Endothelial cell of umbilical vein (primary cell): Measurements from ENCODE around the gene RAI1. TPM values are rescaled to one million over a fixed set of nuclear protein-coding genes. Genes with fewer than 3 reads are reported as not detected.

Source experiments
- BruUV-seq: library from RNA; stranded (reverse); fragments of 400-500 nt; replicated peaks from 2 replicates; lab custom pipeline; 2021; lab: Mats Ljungman, UMichigan
- CTCF ChIA-PET: fragments of 300-600, 350-600 bp; sonication (Branson Sonifier 250); formaldehyde crosslinking; loops from one replicate; lab custom pipeline; 2021; ENCODE audit warnings: antibody characterized with exemption, inconsistent platforms; lab: Charles Lee
- POLR2A ChIA-PET: fragments of 300-600, 350-600 bp; sonication (Branson Sonifier 250); formaldehyde crosslinking; loops from one replicate; lab custom pipeline; 2021; ENCODE audit warnings: antibody characterized with exemption, inconsistent platforms; lab: Charles Lee
- DNase-seq: peaks from one replicate; pipeline ENCODE4 v3.0.0-alpha.2; 2011; ENCODE audit warnings: low read depth, low spot score
- FAIRE-seq: peaks from 2 replicates; lab custom pipeline; 2011; peaks lifted over from hg19 to GRCh38; lab: Jason Lieb, UNC
- H2AFZ ChIP-seq: 2 replicates; pipeline ENCODE4 v1.6.0; 2012; ENCODE audit warnings: low read depth, low read length, control low read depth, inconsistent platforms
- H3K27ac ChIP-seq: 2 replicates; pipeline ENCODE4 v1.5.1; 2011; ENCODE audit warnings: low read depth, mild to moderate bottlenecking, control low read depth, low read length, moderate library complexity; ENCODE audit not compliant: insufficient read depth
- H3K27me3 ChIP-seq, 2 experiments: 2 replicates each; pipeline versions ENCODE4 v1.6.0 to v1.6.1; 2011; ENCODE audit warnings: low read length in 2 of 2, mixed read lengths in 1 of 2; ENCODE audit not compliant: control insufficient read depth in 2 of 2, insufficient read depth in 2 of 2
- H3K36me3 ChIP-seq, 2 experiments: 2 replicates in 1 of 2; 3 replicates in 1 of 2; pipeline ENCODE4 v1.5.1; 2011; ENCODE audit warnings: low read length in 2 of 2, mild to moderate bottlenecking in 1 of 2, moderate library complexity in 1 of 2; ENCODE audit not compliant: control insufficient read depth in 2 of 2, insufficient read depth in 2 of 2; ENCODE audit errors: extremely low read depth in 1 of 2
- H3K4me1 ChIP-seq: 3 replicates; pipeline ENCODE4 v1.5.1; 2011; ENCODE audit warnings: mild to moderate bottlenecking, low read length; ENCODE audit not compliant: control insufficient read depth, insufficient read depth; ENCODE audit errors: extremely low read depth
- H3K4me2 ChIP-seq: 2 replicates; pipeline ENCODE4 v1.6.1; 2011; ENCODE audit warnings: low read length, control low read depth, mixed read lengths; ENCODE audit not compliant: insufficient read depth
- H3K4me3 ChIP-seq, 3 experiments: fragments of 200-600 bp in 1 of 3; sonication (generic), shearing (Covaris generic) in 1 of 3; replicated peaks in 1 of 3; 2 replicates each; pipeline ENCODE4 v1.5.1; 2011 to 2016; ENCODE audit warnings: control low read depth in 3 of 3, low read length in 3 of 3, mild to moderate bottlenecking in 2 of 3, inconsistent platforms in 1 of 3, low read depth in 1 of 3, moderate library complexity in 1 of 3; ENCODE audit not compliant: insufficient read depth in 1 of 3
- H3K79me2 ChIP-seq: 2 replicates; pipeline ENCODE4 v1.6.0; 2012; ENCODE audit warnings: low read length, inconsistent platforms; ENCODE audit not compliant: control insufficient read depth, insufficient read depth
- H3K9ac ChIP-seq: replicated peaks from 2 replicates; pipeline ENCODE3; 2011; ENCODE audit warnings: low read length, control low read depth; ENCODE audit not compliant: insufficient read depth; ENCODE audit errors: extremely low read depth
- H3K9me1 ChIP-seq: replicated peaks from 3 replicates; pipeline ENCODE4 v1.6.0; 2011; ENCODE audit warnings: mild to moderate bottlenecking, low read length; ENCODE audit not compliant: control insufficient read depth, insufficient read depth; ENCODE audit errors: extremely low read depth
- H3K9me3 ChIP-seq: replicated peaks from 2 replicates; pipeline ENCODE4 v1.5.1; 2012; ENCODE audit warnings: low read length, inconsistent platforms; ENCODE audit not compliant: control insufficient read depth, insufficient read depth
- H4K20me1 ChIP-seq: replicated peaks from 2 replicates; pipeline ENCODE3; 2011; ENCODE audit warnings: mild to moderate bottlenecking, low read length; ENCODE audit not compliant: control insufficient read depth, insufficient read depth; ENCODE audit errors: extremely low read depth
- CTCF ChIP-seq, 2 donors: IDR thresholded peaks; 1 replicate in 1 of 2; 2 replicates in 1 of 2; pipeline ENCODE4 v1.5.1; 2011; ENCODE audit warnings: low read length in 2 of 2, mild to moderate bottlenecking in 2 of 2, moderate library complexity in 2 of 2, control low read depth in 1 of 2, inconsistent platforms in 1 of 2, low read depth in 1 of 2; ENCODE audit not compliant: insufficient read depth in 1 of 2; ENCODE audit errors: extremely low read depth in 1 of 2
- EZH2 ChIP-seq: IDR thresholded peaks from 2 replicates; pipeline ENCODE4 v1.6.1; 2012; ENCODE audit warnings: borderline replicate concordance, low read depth, mild to moderate bottlenecking, moderate library complexity, low read length, inconsistent platforms; ENCODE audit not compliant: severe bottlenecking
- POLR2AphosphoS5 ChIP-seq: IDR thresholded peaks from 2 replicates; pipeline ENCODE4 v1.6.1; 2012; ENCODE audit warnings: low read depth, mild to moderate bottlenecking, control low read depth, low read length, moderate library complexity; ENCODE audit not compliant: insufficient read depth
- dilution Hi-C: fragments of 300-500 bp; cut with MboI; formaldehyde crosslinking; loops from one replicate; pipeline ENCODE4 v1.15.0; 2019; ENCODE audit warnings: low sequenced_read_pairs; ENCODE audit not compliant: extremely low pct_ligation_motif_present
- intact Hi-C: fragments of 100-400 bp; cut with micrococcal nuclease; formaldehyde crosslinking; loops from one replicate; pipeline ENCODE4 v1.10.0; 2022
- polyA plus RNA-seq, 4 experiments: library from polyadenylated mRNA; depleted of rRNA in 3 of 4; stranded (reverse) in 3 of 4; unstranded in 1 of 4; fragments of >200 nt; gene quantifications; 2 replicates each; pipeline versions ENCODE4 v1.2.1 to v1.2.3, GENCODE V29; 2011 to 2012; ENCODE audit warnings: missing spikeins in 1 of 4
- total RNA-seq: library from RNA; stranded (reverse); gene quantifications from 2 replicates; pipeline ENCODE4 v1.2.3, GENCODE V29; 2021

Gene RAI1
- total and polyA plus RNA-seq, 2 donors (not counting 3 experiments of a cell fraction or from before 2014, with no cell fraction given): 7.8 to 43.3 TPM

GRCh38 chr17:17812211-17813054, 131.2 kb downstream of the RAI1 start:
- Histone ChIP-seq H3K27me3 (no peaks in the 10 kb centered on the region), H3K9me3 (no peaks in the 10 kb centered on the region), H3K79me2 (no peaks in the 10 kb centered on the region), H3K4me2 (no peak overlapping the region), H4K20me1 (no peaks in the 10 kb centered on the region), H3K4me3 (no peak overlapping the region), H3K9ac (no peak overlapping the region), H3K4me1 (peaks cover 3% of the 10 kb centered on the region), H3K36me3 (peaks cover 12 to 26% of the 10 kb centered on the region in 2 experiments), H2AFZ (no peak overlapping the region), H3K27ac (no peak overlapping the region), H3K9me1 (no peaks in the 10 kb centered on the region)
- ChIA-PET CTCF (interaction anchor here (0.6 to 8.9 kb wide), 13 partner anchors 9 to 221 kb away, joined by 3 to 68 read pairs (median 6); partner anchors contain the start of gene SREBF1), POLR2A (no interaction called here)
- BruUV-seq: TSS peak; percentile 57
- FAIRE-seq (peak; percentile 35), DNase-seq (peak; percentile 68)
- TF ChIP-seq EZH2 (no peak), CTCF (IDR thresholded peaks at IDR 0.05; ENCODE audit: extremely low read depth in 1 of 2, insufficient read depth in 1 of 2, low read depth in 1 of 2, low read length in 2 of 2) (peak; percentile 95 to 96), POLR2AphosphoS5 (peak; percentile 29)
- intact Hi-C loops (loop anchor here (1.0 to 2.0 kb wide), 4 partner anchors 48 to 220 kb away; partner anchors contain the start of gene RAI1), dilution Hi-C loops (no loop called here)
